Neural cell (in vitro differentiated cells): ENCODE measurements around the gene EPHA2.

Experiments
- CTCF ChIP-seq: fragments of 450-650 bp; IDR thresholded peaks from 2 replicates; pipeline ENCODE4 v1.5.1; 2014; ENCODE audit warnings: antibody characterized with exemption, mild to moderate bottlenecking, moderate library complexity; ENCODE audit not compliant: poor library complexity, severe bottlenecking
- EZH2 ChIP-seq: fragments of 200-600, 300-800 bp; shearing (Covaris generic), sonication (generic); IDR thresholded peaks from 2 replicates; pipeline ENCODE4 v1.6.1; 2014; ENCODE audit warnings: antibody characterized with exemption, low read length, borderline replicate concordance, mild to moderate bottlenecking; ENCODE audit not compliant: insufficient read depth, poor library complexity, severe bottlenecking
- MXI1 ChIP-seq: fragments of 450-650 bp; conservative IDR thresholded peaks from 2 replicates; pipeline ENCODE4 v1.6.1; 2014; ENCODE audit warnings: antibody characterized with exemption, mild to moderate bottlenecking; ENCODE audit not compliant: poor library complexity, severe bottlenecking
- POLR2AphosphoS5 ChIP-seq: IDR thresholded peaks from 2 replicates; pipeline ENCODE4 v1.6.1; 2012
- RAD21 ChIP-seq: fragments of 450-650 bp; conservative IDR thresholded peaks from 2 replicates; pipeline ENCODE4 v1.6.1; 2014; ENCODE audit warnings: antibody characterized with exemption, mild to moderate bottlenecking, moderate library complexity
- REST ChIP-seq: IDR thresholded peaks from 2 replicates; pipeline ENCODE4 v1.6.1; 2012; ENCODE audit warnings: borderline replicate concordance
- TAF1 ChIP-seq: IDR thresholded peaks from 2 replicates; pipeline ENCODE4 v1.6.1; 2012; ENCODE audit warnings: low read depth

DNA sequence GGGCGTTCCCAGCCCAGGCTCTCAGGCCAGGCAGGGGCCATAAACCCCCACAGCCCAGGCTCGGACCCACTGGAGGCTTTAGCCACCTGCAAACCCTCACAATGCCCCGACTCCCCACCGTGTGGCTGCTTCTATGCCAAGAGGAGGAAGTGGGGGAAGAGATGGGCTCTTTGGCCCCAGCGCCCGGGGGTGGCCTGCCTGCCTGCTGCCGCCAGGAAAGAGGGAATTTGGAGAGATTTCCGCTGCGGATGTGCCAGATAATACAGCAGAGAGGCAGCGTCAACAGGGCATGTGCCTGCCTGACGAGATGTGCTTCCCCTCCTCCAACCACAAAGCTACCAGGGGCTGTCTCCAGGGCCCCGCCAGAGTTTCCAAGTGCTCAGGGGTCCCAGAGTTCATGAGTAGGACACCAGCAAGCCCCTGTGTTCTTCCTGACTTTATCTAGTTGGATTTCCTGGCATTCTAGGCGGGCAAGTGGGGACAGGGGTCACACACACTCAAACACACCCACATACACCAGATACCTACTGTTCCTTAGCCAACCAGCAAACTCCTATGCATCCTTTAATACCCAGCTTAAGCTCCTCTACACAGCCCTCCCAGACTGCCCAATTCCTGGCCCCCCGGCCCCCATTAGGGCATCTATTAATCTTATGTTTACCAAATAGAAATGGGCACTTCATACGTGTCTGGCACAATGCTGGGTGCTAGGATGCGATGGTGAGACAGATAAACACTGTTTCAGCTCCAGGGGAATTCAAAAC, 14.1 kb downstream of the EPHA2 start:
- TF ChIP-seq CTCF: no peak
- no peak for TF ChIP-seq EZH2
- TF ChIP-seq TAF1: no peak
- TF ChIP-seq POLR2AphosphoS5: no peak
- TF ChIP-seq RAD21: no peak
- no peak for TF ChIP-seq REST
- no peak for TF ChIP-seq MXI1
